Peyer's patch (tissue), 4 donors: ENCODE data around the gene LLPH. TPM values are rescaled to one million over a fixed set of nuclear protein-coding genes. Genes with fewer than 3 reads are reported as not detected.
A peak's percentile ranks its signal among the peaks of the same experiment; 100 is the strongest.

ENCODE experiments used
- DNase-seq, 3 donors: peaks; one replicate each; pipeline ENCODE4 v3.0.0-alpha.2; 2017 to 2019
- H3K27ac ChIP-seq, 4 donors: fragments of 200-600 bp; sonication (generic); one replicate each; pipeline ENCODE4 v1.5.1; 2016 to 2019
- H3K27me3 ChIP-seq, 2 donors: fragments of 200-600 bp; sonication (generic); one replicate each; pipeline ENCODE4 v1.5.1; 2019
- H3K36me3 ChIP-seq, 3 donors: fragments of 200-600 bp; sonication (generic); one replicate each; pipeline ENCODE4 v1.5.1; 2016 to 2019
- H3K4me1 ChIP-seq, 4 donors: fragments of 200-600 bp; sonication (generic); one replicate each; pipeline ENCODE4 v1.5.1; 2016 to 2019
- H3K4me3 ChIP-seq, 4 donors: fragments of 200-600 bp; sonication (generic); 1 replicate in 3 of 4; 2 replicates in 1 of 4; pipeline ENCODE4 v1.5.1; 2016 to 2019; ENCODE audit warnings: mild to moderate bottlenecking in 1 of 4
- H3K9me3 ChIP-seq, 4 donors: fragments of 200-600 bp; sonication (generic); one replicate each; pipeline ENCODE4 v1.5.1; 2016 to 2019; ENCODE audit warnings: mild to moderate bottlenecking in 1 of 4
- CTCF ChIP-seq, 6 experiments: fragments of 450-650 bp in 4 of 6; fragments of 200-600 bp in 2 of 6; sonication (generic) in 1 of 6; IDR thresholded peaks; one replicate each; pipeline ENCODE4 v1.5.1; 2017 to 2019; ENCODE audit warnings: antibody characterized with exemption in 6 of 6, mild to moderate bottlenecking in 3 of 6, moderate library complexity in 1 of 6
- POLR2A ChIP-seq, 2 donors: fragments of 450-650 bp; IDR thresholded peaks; one replicate each; pipeline ENCODE4 v1.5.1; 2017; ENCODE audit warnings: antibody characterized with exemption in 2 of 2, mild to moderate bottlenecking in 2 of 2, moderate library complexity in 2 of 2
- total RNA-seq, 4 donors: library from RNA; depleted of rRNA; stranded (reverse); fragments of >200 nt; gene quantifications; one replicate each; pipeline ENCODE4 v1.1.0, GENCODE V29; 2016

The LLPH gene
- total RNA-seq, 4 donors from 2014 or later = 3.1 to 5.1 (median 4.2) TPM

GRCh38 chr12:66090157-66090556 is 40.4 kb downstream of the LLPH start:
- no peak for DNase-seq
- H3K9me3 ChIP-seq = no peaks in the 10 kb centered on the region
- TF ChIP-seq POLR2A (IDR thresholded peaks at IDR 0.05) (no peak), CTCF (IDR thresholded peaks at IDR 0.05) (no peak)
- H3K4me1 ChIP-seq = no peaks in the 10 kb centered on the region
- no peaks in the 10 kb centered on the region for H3K27me3 ChIP-seq
- H3K36me3 ChIP-seq = no peaks in the 10 kb centered on the region
- H3K4me3 ChIP-seq = no peak overlapping the region
- no peak overlapping the region for H3K27ac ChIP-seq

GRCh38 chr12:66087365-66087943 is 43.1 kb downstream of the LLPH start:
- Histone ChIP-seq H3K4me1 (no peaks in the 10 kb centered on the region), H3K27ac (no peak overlapping the region), H3K36me3 (no peaks in the 10 kb centered on the region), H3K9me3 (no peaks in the 10 kb centered on the region), H3K27me3 (no peaks in the 10 kb centered on the region), H3K4me3 (no peak overlapping the region)
- no peak for TF ChIP-seq POLR2A (IDR thresholded peaks at IDR 0.05)
- peak in 4 of 6 experiments; percentile 62 to 68 (median 64) for TF ChIP-seq CTCF (IDR thresholded peaks at IDR 0.05)
- DNase-seq = peak in 2 of 3 donors; percentile 29 to 73

- no peak for TF ChIP-seq CTCF (IDR thresholded peaks at IDR 0.05)
- no peak for TF ChIP-seq POLR2A (IDR thresholded peaks at IDR 0.05)
- no peaks in the 10 kb centered on the region for H3K36me3 ChIP-seq
- no peak overlapping the region for H3K27ac ChIP-seq
- no peak overlapping the region for H3K4me3 ChIP-seq
- H3K9me3 ChIP-seq = no peaks in the 10 kb centered on the region
- no peaks in the 10 kb centered on the region for H3K4me1 ChIP-seq
- DNase-seq = no peak
- H3K27me3 ChIP-seq = no peaks in the 10 kb centered on the region
Observed at GRCh38 chr12:66085998-66086397, 44.6 kb downstream of the LLPH start.

- no peaks in the 10 kb centered on the region for H3K4me1 ChIP-seq
- no peak for DNase-seq
- H3K27ac ChIP-seq = no peak overlapping the region
- H3K27me3 ChIP-seq = no peaks in the 10 kb centered on the region
- no peaks in the 10 kb centered on the region for H3K36me3 ChIP-seq
- TF ChIP-seq POLR2A (IDR thresholded peaks at IDR 0.05) (no peak), CTCF (IDR thresholded peaks at IDR 0.05) (no peak)
- H3K9me3 ChIP-seq = no peaks in the 10 kb centered on the region
- no peak overlapping the region for H3K4me3 ChIP-seq
Observed at GRCh38 chr12:66085213-66085612, 45.3 kb downstream of the LLPH start.

GRCh38 chr12:66083766-66084165 is 46.8 kb downstream of the LLPH start:
- Histone ChIP-seq H3K36me3 (no peaks in the 10 kb centered on the region), H3K27ac (no peak overlapping the region), H3K4me1 (no peaks in the 10 kb centered on the region), H3K4me3 (no peak overlapping the region), H3K27me3 (no peaks in the 10 kb centered on the region), H3K9me3 (no peaks in the 10 kb centered on the region)
- TF ChIP-seq POLR2A (IDR thresholded peaks at IDR 0.05) = no peak
- TF ChIP-seq CTCF (IDR thresholded peaks at IDR 0.05) = no peak
- DNase-seq = no peak

- H3K4me1 ChIP-seq = no peaks in the 10 kb centered on the region
- H3K27me3 ChIP-seq = no peaks in the 10 kb centered on the region
Observed at GRCh38 chr12:66082744-66083143, 47.8 kb downstream of the LLPH start.

More at GRCh38 chr12:66082744-66083143, 47.8 kb downstream of the LLPH start:
- Histone ChIP-seq H3K36me3 (no peaks in the 10 kb centered on the region), H3K9me3 (no peaks in the 10 kb centered on the region), H3K27ac (no peak overlapping the region), H3K4me3 (no peak overlapping the region)
- no peak for TF ChIP-seq POLR2A (IDR thresholded peaks at IDR 0.05)
- no peak for TF ChIP-seq CTCF (IDR thresholded peaks at IDR 0.05)
- no peak for DNase-seq
